ENCODE data around the gene ZFAND6.

GRCh38 chr15:80114114-80114513 lies 54.6 kb downstream of the ZFAND6 start:
- TF ChIP-seq POLR2AphosphoS5 (IDR thresholded peaks at IDR 0.05; ENCODE audit: low read length): no peak
- no peak for TF ChIP-seq ETV6 (conservative IDR thresholded peaks at IDR 0.05 in 1 of 2, IDR thresholded peaks at IDR 0.05 in 1 of 2; ENCODE audit: borderline replicate concordance in 1 of 2, low read depth in 1 of 2)
- TF ChIP-seq GATAD2B (conservative IDR thresholded peaks at IDR 0.05; ENCODE audit: low read depth): no peak
- no peak for TF ChIP-seq CTCF (IDR thresholded peaks at IDR 0.05 in 2 of 3, conservative IDR thresholded peaks at IDR 0.05 in 1 of 3; ENCODE audit: control insufficient read depth in 2 of 3, extremely low read depth in 1 of 3, insufficient read depth in 1 of 3, low read depth in 3 of 3, low read length in 3 of 3)
- TF ChIP-seq NFYB (IDR thresholded peaks at IDR 0.05; ENCODE audit: insufficient read depth, low read depth, low read length): no peak
- TF ChIP-seq SIN3A (IDR thresholded peaks at IDR 0.05; ENCODE audit: low read depth, low read length): no peak
- TF ChIP-seq CHD1 (IDR thresholded peaks at IDR 0.05; ENCODE audit: low read depth, low read length): no peak
- TF ChIP-seq SIX5 (IDR thresholded peaks at IDR 0.05; ENCODE audit: low read depth, low read length, severe bottlenecking): no peak
- no peak for TF ChIP-seq EZH2 (IDR thresholded peaks at IDR 0.05; ENCODE audit: borderline replicate concordance, control insufficient read depth, low read depth, low read length)

All from GM12878 (cell line).